GM21717 (cell line): Measurements from ENCODE around the gene ZRANB1.

Source experiments
- ATAC-seq: cut with Tn5 transposase; IDR thresholded peaks from one replicate; pipeline ENCODE4 v1.9.1; 2021; ENCODE audit warnings: mild to moderate bottlenecking, moderate library complexity; ENCODE audit not compliant: unreplicated experiment

Gene ZRANB1

DNA sequence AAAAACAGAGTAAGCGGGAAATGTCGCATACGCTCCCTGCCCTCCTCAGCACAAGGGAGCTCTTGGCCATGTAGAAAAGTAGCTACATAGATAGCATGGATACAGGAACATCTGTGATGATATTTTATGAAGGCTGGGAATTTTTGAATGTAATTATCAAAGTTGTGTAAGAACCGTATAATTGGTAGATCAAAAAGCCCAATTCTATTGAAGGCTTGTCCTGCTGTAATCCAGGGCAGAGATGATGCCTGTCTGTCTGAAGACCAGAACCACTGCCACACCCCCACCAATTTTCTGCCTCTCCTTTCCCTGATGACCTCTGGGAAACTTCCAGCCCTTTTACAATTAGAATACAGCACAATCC is 51.4 kb downstream of the ZRANB1 start:
- ATAC-seq, result no peak

DNA sequence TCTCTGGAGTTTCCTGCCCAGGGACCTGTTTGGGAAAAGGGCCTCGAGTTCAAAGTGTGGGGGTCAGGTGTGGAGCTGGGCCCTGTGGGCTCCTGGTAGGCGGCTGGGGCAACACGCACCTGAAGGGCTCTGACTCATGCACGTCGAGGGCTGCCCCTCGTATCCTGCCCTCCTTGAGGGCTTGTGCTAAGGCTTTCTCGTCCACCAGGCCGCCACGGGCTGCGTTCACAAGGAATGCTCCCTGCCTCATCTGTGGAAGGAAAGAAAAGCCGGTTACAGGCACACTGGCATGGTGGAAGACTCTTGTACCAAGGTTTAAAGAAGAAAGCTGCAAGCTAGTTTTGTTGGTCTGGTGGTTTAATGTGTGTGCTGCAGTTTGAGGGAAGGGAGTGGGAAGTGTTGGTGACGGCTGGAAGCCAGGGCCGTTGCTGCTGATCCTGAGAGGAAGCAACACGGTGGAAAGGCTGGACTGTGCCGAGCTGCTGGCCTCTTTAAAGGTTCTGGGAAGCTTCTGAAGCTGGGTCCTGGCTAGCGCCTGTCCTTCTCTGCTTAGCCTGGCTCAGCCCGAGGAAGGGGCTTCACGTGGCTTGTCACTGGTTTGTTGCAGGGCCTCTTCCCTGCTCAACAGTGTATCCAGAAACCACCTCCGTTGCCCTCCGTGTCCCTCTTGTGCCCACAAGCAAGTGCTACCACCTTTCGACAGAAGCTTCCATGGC is 52.0 kb downstream of the ZRANB1 start:
- ATAC-seq, result no peak

DNA sequence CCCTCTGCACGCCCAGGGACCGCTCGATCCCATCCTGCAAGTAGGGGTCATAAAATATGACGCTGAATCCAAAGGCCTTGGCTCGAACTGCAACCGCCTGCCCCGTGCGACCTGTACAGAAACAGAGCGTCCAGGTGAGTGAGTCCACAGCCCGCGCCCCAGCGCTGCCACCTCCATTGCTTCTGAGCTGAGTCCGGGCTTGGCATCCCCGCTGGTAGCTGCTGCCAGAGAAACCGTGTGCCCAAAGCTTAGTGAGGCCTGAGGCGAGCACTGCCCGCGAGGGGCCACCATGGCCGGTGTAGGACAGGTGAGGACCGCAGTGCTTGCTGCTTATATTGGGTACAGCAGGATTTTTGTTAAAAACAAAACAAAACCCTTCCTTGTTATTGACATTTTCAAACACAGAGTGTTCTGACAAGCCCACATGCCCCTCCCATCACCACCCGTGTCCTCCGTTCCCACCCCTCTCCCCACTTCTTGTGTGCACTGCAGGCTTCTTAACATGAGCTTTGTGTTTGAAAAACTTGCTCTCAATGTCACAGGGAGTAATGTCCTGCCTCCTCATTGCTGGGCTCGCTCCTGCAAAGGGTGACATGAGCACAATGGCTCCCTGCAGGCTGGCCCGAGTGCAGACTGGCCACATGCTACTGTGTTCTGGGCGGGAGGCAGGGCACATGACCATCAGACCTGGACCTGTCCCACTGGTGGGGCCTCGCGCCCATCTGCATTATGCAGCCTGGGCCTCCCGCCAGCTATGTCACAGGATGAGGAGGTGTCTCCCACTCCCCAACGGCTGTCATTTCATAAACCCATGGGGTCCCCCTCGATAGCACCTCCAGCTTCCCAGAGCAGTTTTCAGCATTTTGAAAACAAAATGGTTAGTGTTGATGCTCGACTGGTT is 52.9 kb downstream of the ZRANB1 start:
- ATAC-seq, result no peak

DNA sequence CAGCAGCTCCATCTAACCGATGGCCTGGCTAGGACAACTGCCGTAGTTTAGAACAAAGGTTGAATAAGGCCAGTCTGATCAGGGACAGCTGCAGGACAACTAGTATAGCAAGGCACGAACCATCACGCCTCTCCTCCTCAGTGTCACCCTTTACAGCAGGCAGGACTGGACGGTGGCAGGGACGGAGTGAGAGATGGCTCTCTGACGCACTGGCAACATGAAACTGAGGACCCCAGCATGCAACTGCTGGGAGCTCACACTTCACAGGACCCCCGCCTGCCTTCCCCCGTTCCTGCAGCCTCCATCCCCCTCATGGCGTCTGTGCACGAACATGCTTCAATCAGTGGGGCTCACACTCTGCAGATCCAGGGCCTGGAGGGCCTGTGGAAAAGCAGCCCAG is 53.7 kb downstream of the ZRANB1 start:
- ATAC-seq, result no peak

DNA sequence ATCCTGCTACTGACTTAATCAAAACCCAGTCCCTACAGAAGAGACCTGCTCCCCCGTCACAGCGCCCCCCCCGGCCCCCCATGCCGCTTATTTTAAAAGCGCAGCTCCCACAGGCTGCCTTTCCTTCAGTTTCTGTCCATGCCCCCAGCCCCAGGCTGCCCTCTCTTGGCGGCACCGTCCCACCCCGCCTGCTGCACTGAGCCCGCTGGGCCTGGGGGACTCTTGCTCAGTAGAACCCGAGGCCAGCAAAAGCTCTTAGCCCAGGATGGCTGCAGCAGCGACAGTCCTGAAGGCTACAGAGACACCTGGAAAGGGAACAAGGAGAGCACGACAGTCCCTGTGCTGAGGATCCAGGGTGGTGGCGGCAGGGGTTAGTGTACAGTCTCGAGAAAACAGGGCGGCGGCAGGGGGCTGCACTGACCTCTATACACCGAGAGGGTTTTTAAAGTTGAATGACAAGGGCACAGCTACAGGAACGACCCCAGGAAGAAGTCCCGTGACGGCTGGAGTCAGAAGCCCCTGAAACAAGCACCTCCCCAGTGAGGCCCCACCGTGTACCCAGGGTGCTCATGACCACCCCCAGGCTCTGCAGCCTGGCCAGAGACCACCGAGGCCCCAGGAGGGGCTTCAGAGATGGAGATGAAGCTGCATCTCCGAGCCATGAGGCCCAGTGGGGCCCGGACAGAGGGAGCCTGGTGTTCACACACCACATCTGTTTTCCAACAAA is 54.4 kb downstream of the ZRANB1 start:
- no peak for ATAC-seq

GRCh38 chr10:124996854-124997215 is 54.9 kb downstream of the ZRANB1 start:
- ATAC-seq, result no peak

DNA sequence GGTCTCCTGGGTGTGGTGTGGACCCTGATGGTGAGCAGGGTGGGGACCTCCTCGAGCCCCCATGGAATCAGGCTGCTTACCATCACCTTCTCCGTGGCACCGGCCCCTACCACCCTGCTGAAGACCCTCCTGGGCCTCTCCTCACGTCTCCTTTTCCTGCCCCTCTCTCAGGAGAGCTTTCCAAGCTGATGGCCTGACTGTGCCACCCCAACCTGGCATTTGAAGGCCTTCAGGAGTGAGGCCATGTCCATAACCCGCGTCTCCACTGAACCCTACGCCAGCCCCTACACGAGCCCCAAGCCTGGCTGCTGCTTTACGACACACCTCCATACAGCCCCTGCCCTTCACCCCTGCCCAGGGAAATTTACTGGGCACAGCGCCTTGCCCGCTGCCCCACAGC is 55.4 kb downstream of the ZRANB1 start:
- ATAC-seq, result no peak

DNA sequence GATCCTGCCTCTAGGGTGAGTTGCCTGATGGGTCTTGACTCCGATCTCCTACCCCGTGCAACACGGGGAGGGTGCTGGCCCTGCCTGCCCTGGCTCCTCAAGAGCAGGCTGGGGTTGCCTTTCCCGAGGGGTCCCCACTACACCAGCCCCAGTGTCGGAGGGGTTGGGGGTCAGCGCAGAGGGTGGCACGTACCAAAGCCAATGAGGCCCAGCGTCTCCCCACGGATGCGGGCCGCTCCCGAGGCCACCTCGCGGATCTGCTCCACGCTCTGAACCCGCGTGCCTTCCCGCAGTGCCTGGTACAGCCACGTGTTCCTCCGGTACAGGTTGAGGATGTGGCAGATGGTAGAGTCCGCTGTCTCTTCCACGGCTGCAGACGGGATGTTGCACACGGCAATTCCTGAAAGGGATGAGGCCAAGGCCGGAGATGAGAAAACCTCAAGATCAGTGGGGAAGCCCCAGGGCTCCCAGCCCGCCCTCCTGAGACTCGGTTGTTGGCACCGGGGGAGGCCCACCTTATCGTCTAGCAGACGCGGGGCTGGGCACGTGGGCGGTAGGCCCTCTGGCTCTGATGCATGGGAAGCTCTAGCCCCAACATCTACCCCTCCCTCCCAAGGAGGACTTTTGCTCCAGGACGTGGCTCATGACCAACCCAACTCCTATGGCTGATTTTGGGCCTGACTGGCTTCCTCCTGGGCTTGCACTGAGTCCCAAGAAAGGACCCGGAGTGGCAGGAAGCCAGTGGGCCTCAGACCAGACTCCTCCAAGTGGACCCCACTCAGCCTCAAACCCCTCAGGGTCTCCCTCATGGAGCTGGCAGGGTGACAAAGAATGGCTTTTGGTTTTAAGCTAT is 56.1 kb downstream of the ZRANB1 start:
- no peak for ATAC-seq

GRCh38 chr10:124998624-124999291 is 56.8 kb downstream of the ZRANB1 start:
- no peak for ATAC-seq

DNA sequence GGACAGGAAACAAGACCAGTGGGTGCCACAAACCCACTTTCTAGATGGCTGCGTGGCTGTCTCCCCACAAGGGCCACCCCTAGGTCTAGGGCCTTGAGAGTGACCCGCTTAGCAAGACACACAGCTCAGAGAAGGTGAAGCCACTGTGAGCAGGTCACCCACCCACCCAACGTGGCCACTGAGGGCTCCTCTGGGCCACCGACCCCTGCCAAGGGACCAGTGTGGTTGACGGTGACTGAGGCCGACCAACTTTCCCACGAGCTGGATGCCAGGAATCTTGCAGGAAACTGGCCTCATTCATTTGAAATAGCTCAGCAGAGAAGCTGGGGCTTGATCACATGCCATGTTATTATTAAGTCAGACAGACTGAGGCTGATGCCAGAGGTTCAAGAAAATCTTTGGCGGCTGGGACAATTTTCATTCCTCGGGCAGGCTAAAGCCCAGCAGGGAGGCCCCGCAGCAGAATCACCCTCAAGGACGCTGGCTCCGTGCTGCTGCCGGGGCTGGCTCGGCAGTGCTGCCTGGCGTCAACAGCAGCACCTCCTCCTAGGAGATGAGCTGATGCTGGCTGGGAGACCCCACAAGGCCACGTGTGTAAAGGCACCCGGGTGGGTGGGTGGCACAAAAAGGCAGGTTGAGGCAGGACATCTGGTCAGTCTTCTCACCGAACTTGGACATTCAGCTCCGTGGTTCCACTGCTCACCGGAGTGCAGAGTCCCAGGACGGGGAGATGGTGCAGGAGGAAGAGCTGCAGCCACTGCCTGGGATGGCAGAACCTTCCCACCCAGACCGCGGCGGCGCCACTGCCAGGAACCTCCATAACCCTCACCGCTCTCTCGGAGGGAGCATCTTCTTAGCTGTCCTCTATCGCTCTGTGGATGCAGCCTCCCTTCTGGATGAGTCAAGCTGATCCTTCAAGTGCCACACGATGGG is 57.8 kb downstream of the ZRANB1 start:
- ATAC-seq, result no peak

DNA sequence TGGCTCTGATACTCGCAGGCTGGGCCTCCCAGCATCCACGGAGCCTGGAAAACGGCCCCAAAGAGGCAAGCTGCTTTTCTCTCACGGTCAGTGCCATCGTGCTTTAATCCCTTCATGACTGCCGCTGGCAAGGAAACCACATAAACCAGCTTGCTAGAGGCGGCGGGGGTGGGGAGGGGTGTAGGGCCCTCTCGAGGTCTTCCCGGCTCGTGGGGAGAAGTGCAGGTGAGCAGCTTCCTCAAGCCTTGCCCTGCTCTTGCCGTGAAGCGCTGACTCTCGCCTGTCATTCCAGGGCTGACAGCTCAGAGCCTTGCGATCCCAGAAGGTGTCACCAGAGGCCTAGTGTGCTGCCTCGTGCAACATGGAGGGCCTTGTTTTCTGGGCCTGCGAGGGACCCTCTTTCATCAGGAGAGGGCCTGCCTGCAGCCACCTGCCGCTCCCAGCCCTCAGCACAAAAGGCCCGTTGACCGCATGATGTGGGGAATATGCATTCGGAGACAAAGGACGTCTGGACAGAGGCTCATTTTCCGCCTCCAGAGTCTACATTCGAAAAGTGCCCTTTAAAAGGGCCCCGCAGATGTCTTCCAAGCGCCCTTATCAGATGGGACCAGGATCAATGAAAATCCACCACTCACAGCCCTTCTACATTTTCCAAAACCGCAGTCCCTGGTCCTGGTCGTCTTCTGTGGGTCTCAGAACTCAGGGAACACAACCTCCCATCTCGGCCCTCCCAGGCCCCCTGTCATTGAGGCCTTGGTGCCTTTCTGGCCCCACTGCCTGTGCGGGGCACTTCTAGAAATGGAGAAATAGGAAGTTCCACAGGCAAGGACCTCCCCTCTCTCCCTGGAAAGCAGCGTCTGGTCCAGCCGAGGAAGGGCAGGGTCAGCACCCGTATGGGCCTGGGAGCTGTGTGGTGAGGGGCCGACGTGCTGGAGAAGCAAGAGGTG is 58.7 kb downstream of the ZRANB1 start:
- ATAC-seq, result no peak

- ATAC-seq, result no peak
These were observed 59.6 kb downstream of the ZRANB1 start for GRCh38 chr10:125001313-125002046.

- no peak for ATAC-seq
These were observed 60.1 kb downstream of the ZRANB1 start for GRCh38 chr10:125002047-125002422.

DNA sequence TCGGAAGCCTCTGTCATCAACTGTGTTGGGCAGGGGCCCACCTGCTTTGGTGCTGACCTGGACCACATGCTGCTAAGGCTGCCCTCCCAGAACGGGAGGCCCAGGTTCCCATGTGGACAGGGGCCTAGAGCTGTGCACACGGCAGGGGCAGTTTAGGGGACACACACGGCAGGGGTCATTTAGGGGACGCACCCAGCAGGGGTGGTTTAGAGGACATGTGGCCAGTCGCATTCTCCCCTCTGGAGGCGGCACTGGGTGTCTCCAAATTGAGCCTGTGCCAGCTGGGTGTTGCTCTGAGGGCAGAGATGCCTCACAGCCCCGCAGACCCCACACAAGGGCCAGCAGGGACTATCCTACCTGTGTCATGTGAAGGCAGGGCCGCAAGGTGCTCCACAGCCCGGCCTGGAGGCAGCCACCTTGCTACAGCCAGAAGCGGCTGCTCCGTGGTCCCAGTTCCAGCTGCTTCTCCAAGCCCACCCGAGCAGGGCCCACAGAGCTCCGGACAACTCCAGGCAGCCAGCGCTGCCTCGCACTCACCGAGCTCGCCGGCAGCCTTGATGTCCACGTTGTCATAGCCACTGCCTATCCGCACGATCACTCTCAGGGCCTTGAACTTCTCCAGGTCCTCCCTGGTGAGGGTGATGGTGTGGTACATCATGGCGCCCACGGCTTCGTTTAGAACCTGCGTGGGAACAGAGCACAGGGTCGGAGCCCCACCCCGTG is 60.7 kb downstream of the ZRANB1 start:
- no peak for ATAC-seq

DNA sequence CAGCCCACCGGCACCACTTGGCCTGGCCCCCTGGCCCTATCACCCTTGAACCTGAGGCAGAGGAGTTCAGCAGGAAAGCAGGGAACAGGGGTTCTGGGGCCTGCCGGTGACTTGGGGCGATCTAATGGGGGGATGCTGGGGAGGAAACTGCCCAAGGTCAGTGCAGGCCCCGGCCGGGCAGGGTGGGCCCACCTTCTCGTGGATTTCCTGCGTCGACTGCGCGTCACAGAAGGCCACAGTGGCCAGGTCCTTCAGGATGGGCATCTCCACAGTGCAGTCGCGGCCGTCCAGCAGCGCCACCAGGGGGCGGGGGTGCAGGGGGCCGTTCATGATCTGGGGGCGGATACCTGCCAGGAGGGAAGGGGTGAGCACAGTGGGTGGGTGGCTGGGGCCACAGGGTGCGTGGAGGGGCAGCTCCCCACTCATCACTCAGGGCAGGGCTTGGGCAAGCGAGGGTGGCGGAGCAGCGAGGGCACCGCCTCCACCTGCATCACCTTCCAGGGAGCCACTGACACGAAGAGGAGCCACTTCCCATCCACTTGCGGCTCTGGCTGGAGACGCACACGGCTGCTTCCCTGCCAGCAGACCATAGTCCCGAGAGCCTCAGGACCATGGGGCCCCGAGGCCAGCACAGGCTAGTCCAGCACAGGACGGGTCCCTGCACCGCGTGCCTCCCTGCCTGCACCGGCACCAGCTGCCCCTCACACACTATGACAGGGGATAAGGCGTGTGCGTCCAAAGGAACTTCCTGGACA is 61.4 kb downstream of the ZRANB1 start:
- ATAC-seq, result no peak

DNA sequence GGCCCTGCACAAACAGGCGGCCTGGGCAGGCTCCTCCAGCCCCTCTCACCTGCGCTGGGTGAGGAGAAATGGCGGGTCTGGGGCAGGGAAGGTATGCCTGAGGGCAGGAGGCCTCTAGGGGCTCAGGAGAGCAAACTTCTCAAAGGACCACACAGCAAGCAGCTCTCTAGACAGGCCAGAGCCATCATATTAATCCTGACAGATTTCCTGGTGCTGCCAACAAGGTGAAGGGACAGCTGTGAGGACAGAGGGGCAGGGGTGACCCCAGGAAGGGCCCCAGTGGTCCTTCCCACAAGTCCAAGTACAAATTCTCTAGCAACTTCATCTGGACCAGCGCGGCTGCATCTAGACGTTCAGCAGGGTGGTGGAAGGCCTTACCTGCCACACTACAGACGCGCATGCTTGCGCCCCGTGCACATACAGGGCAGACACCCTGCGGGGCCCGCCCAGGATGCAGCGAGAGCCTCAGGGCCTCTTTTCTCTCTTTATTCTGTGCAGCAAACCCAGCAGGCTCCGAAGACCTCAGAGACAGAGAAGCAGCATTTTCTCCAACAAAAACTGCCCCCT is 62.1 kb downstream of the ZRANB1 start:
- ATAC-seq, result no peak
